Uterus (tissue), 2 donors: ENCODE data around the gene TCN2.

Source experiments
- POLR2A ChIP-seq, 2 donors: fragments of 450-650 bp; IDR thresholded peaks; one replicate each; pipeline ENCODE4 v1.6.1; 2016; ENCODE audit warnings: antibody characterized with exemption in 2 of 2, mild to moderate bottlenecking in 1 of 2, moderate library complexity in 1 of 2
- TF ChIP-seq, protein P1 (sequence below), 4 experiments: fragments of 200-600 bp in 2 of 4; fragments of 450-650 bp in 2 of 4; sonication (generic) in 2 of 4; IDR thresholded peaks; one replicate each; pipeline ENCODE4 v1.5.1; 2016 to 2019; ENCODE audit warnings: antibody characterized with exemption in 4 of 4, mild to moderate bottlenecking in 2 of 4, moderate library complexity in 1 of 4

GRCh38 chr22:30564045-30564760 lies 42.8 kb upstream of the TCN2 start:
- TF ChIP-seq, protein P1, sequence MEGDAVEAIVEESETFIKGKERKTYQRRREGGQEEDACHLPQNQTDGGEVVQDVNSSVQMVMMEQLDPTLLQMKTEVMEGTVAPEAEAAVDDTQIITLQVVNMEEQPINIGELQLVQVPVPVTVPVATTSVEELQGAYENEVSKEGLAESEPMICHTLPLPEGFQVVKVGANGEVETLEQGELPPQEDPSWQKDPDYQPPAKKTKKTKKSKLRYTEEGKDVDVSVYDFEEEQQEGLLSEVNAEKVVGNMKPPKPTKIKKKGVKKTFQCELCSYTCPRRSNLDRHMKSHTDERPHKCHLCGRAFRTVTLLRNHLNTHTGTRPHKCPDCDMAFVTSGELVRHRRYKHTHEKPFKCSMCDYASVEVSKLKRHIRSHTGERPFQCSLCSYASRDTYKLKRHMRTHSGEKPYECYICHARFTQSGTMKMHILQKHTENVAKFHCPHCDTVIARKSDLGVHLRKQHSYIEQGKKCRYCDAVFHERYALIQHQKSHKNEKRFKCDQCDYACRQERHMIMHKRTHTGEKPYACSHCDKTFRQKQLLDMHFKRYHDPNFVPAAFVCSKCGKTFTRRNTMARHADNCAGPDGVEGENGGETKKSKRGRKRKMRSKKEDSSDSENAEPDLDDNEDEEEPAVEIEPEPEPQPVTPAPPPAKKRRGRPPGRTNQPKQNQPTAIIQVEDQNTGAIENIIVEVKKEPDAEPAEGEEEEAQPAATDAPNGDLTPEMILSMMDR (IDR thresholded peaks at IDR 0.05): no peak
- TF ChIP-seq POLR2A (IDR thresholded peaks at IDR 0.05): no peak
